ENCODE data around the gene UBAC1.

Gene UBAC1

GRCh38 chr9:135998410-135999071 lies 37.4 kb upstream of the UBAC1 start:
- TF ChIP-seq USF1 (IDR thresholded peaks at IDR 0.05) (no peak), EP300 (IDR thresholded peaks at IDR 0.05; ENCODE audit: borderline replicate concordance) (no peak), CEBPB (IDR thresholded peaks at IDR 0.05) (no peak), ZBTB7A (IDR thresholded peaks at IDR 0.05; ENCODE audit: low read depth) (no peak), FOXM1 (IDR thresholded peaks at IDR 0.05; ENCODE audit: borderline replicate concordance, low read depth) (no peak), RAD21 (IDR thresholded peaks at IDR 0.05; ENCODE audit: low read depth) (no peak), NFIC (IDR thresholded peaks at IDR 0.05) (no peak), TEAD4 (IDR thresholded peaks at IDR 0.05) (no peak), CREB1 (IDR thresholded peaks at IDR 0.05; ENCODE audit: low read depth) (no peak), TCF12 (IDR thresholded peaks at IDR 0.05; ENCODE audit: low read depth) (no peak)

- no peak for TF ChIP-seq YY1 (IDR thresholded peaks at IDR 0.05; ENCODE audit: low read depth)
- TF ChIP-seq NFIC (IDR thresholded peaks at IDR 0.05), result no peak
- TF ChIP-seq RAD21 (IDR thresholded peaks at IDR 0.05; ENCODE audit: low read depth), result no peak
- no peak for TF ChIP-seq EGR1 (IDR thresholded peaks at IDR 0.05)
- no peak for TF ChIP-seq EP300 (IDR thresholded peaks at IDR 0.05; ENCODE audit: borderline replicate concordance)
- no peak for TF ChIP-seq CREB1 (IDR thresholded peaks at IDR 0.05; ENCODE audit: low read depth)
- no peak for TF ChIP-seq TAF1 (IDR thresholded peaks at IDR 0.05; ENCODE audit: low read depth)
- no peak for TF ChIP-seq TCF12 (IDR thresholded peaks at IDR 0.05; ENCODE audit: low read depth)
Observed at GRCh38 chr9:135998016-135998380, 36.8 kb upstream of the UBAC1 start.

- TF ChIP-seq CEBPB (IDR thresholded peaks at IDR 0.05) (no peak), YY1 (IDR thresholded peaks at IDR 0.05; ENCODE audit: low read depth) (no peak), MAX (IDR thresholded peaks at IDR 0.05) (no peak), ZBTB7A (IDR thresholded peaks at IDR 0.05; ENCODE audit: low read depth) (no peak), EGR1 (IDR thresholded peaks at IDR 0.05) (no peak), USF1 (IDR thresholded peaks at IDR 0.05) (no peak), REST (IDR thresholded peaks at IDR 0.05; ENCODE audit: low read depth) (no peak)
Observed at GRCh38 chr9:135997090-135998015, 36.2 kb upstream of the UBAC1 start.

GRCh38 chr9:135995816-135996215 lies 34.6 kb upstream of the UBAC1 start:
- TF ChIP-seq EGR1 (IDR thresholded peaks at IDR 0.05), result no peak
- TF ChIP-seq TAF1 (IDR thresholded peaks at IDR 0.05; ENCODE audit: low read depth), result no peak
- TF ChIP-seq CREB1 (IDR thresholded peaks at IDR 0.05; ENCODE audit: low read depth), result no peak
- no peak for TF ChIP-seq FOXM1 (IDR thresholded peaks at IDR 0.05; ENCODE audit: borderline replicate concordance, low read depth)
- no peak for TF ChIP-seq USF1 (IDR thresholded peaks at IDR 0.05)

- TF ChIP-seq YY1 (IDR thresholded peaks at IDR 0.05; ENCODE audit: low read depth) (no peak), TCF12 (IDR thresholded peaks at IDR 0.05; ENCODE audit: low read depth) (no peak), TAF1 (IDR thresholded peaks at IDR 0.05; ENCODE audit: low read depth) (no peak), ZBTB7A (IDR thresholded peaks at IDR 0.05; ENCODE audit: low read depth) (no peak), EP300 (IDR thresholded peaks at IDR 0.05; ENCODE audit: borderline replicate concordance) (no peak), MAX (IDR thresholded peaks at IDR 0.05) (no peak), REST (IDR thresholded peaks at IDR 0.05; ENCODE audit: low read depth) (no peak), CREB1 (IDR thresholded peaks at IDR 0.05; ENCODE audit: low read depth) (no peak), TEAD4 (IDR thresholded peaks at IDR 0.05) (no peak), CEBPB (IDR thresholded peaks at IDR 0.05) (no peak)
Observed at GRCh38 chr9:135994501-135995192, 33.5 kb upstream of the UBAC1 start.

Data from Ishikawa (cell line).